GM10248 (cell line): ENCODE data around the gene EIF5A.
"Not testable (repeated sequence)": the region's sequence is repeated elsewhere in the genome, so short reads cannot be mapped to it uniquely, and the experiment has no call there.

Experiments used
- CTCF ChIA-PET: fragments of 300-600 bp; sonication (Branson Sonifier 250); formaldehyde crosslinking; extraction: SDS; loops from one replicate; lab custom pipeline; 2021; ENCODE audit warnings: antibody characterized with exemption; lab: Yijun Ruan, JAX
- POLR2A ChIA-PET: fragments of 350-650 bp; sonication (Branson Sonifier 250); formaldehyde crosslinking; extraction: SDS; loops from one replicate; lab custom pipeline; 2020; ENCODE audit warnings: antibody characterized with exemption; lab: Yijun Ruan, JAX
- DNase-seq: peaks from one replicate; pipeline ENCODE4 v3.0.0; 2012; ENCODE audit errors: extremely low spot score
- CTCF ChIP-seq: IDR thresholded peaks from 2 replicates; pipeline ENCODE4 v1.5.1; 2012; ENCODE audit warnings: mild to moderate bottlenecking, low read depth; ENCODE audit errors: extremely low read depth, missing control alignments, control extremely low read depth

The EIF5A gene

GRCh38 chr17:7332111-7332510, 24.7 kb downstream of the EIF5A start:
- POLR2A ChIA-PET = interaction anchor here (0.6 kb wide), 1 partner anchor 30 kb away, joined by 12 read pairs; no protein-coding TSS in a partner anchor
- CTCF ChIA-PET = interaction anchor here (0.9 to 3.7 kb wide), 2 partner anchors 21 to 24 kb away, joined by 3 to 15 read pairs; no protein-coding TSS in a partner anchor
- no peak for DNase-seq
- TF ChIP-seq CTCF = no peak

DNA sequence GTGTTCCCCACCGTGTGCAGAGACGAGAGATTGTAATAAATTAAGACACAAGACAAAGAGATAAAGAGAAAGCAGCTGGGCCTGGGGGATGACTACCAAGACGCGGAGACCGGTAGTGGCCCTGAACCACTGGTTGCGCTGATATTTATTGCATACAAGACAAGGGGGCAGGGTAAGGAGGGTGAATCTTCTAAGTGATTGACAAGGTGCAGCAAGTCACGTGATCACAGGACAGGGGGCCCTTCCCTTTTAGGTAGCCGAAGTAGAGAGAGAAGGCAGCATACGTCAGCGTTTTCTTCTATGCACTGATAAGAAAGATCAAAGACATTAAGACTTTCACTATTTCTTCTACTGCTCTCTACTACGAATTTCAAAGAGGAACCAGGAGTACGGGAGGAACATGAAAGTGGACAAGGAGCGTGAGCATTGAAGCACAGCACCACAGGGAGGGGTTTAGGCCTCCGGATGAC, 25.2 kb downstream of the EIF5A start:
- not testable (repeated sequence) for DNase-seq
- POLR2A ChIA-PET = interaction anchor here (0.6 kb wide), 1 partner anchor 30 kb away, joined by 12 read pairs; no protein-coding TSS in a partner anchor
- CTCF ChIA-PET = interaction anchor here (0.9 to 3.7 kb wide), 2 partner anchors 20 to 24 kb away, joined by 3 to 15 read pairs; no protein-coding TSS in a partner anchor

DNA sequence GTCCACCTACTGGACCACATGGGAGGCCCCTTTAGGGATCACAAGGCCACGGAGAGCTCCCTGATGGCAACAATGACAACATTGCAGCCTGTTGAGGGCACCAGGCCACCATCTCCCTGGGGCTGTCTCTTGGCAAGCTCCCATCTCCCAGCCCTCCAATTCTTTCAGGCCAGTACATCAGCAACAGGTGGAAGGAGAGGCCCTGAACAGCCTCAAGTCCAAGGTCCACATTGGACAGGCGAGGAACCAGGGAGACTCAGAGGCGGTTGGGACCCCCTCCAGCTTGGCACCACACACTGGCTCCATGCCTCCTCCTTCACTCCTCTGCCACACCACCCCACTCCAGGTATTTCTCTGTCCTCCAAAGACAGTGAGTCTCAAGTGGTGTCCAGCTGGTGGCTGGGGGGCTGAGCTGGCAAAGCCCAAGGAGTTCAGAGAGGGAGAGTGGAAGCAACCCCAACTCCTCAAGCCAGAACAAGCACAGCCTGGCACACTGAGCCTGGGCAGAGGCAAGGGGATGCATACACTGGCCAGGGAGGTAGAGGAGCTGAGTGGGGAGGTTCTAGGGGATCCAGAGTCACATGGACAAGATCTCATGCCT, 27.6 kb downstream of the EIF5A start:
- TF ChIP-seq CTCF = no peak
- no peak for DNase-seq
- ChIA-PET CTCF (interaction anchor here (1.0 to 5.7 kb wide), 10 partner anchors 8 to 226 kb away, joined by 3 to 62 read pairs (median 10); partner anchors contain the start of genes KCTD11 and TMEM95), POLR2A (no interaction called here)

GRCh38 chr17:7335765-7336164, 28.3 kb downstream of the EIF5A start:
- POLR2A ChIA-PET = interaction anchor here (1.2 to 1.5 kb wide), 2 partner anchors 14 to 149 kb away, joined by 3 to 7 read pairs; partner anchors contain the start of gene POLR2A
- DNase-seq = not testable (repeated sequence)
- CTCF ChIA-PET = interaction anchor here (0.8 to 5.7 kb wide), 13 partner anchors 9 to 253 kb away, joined by 3 to 62 read pairs (median 6); partner anchors contain the start of genes KCTD11, SENP3 and TMEM95

DNA sequence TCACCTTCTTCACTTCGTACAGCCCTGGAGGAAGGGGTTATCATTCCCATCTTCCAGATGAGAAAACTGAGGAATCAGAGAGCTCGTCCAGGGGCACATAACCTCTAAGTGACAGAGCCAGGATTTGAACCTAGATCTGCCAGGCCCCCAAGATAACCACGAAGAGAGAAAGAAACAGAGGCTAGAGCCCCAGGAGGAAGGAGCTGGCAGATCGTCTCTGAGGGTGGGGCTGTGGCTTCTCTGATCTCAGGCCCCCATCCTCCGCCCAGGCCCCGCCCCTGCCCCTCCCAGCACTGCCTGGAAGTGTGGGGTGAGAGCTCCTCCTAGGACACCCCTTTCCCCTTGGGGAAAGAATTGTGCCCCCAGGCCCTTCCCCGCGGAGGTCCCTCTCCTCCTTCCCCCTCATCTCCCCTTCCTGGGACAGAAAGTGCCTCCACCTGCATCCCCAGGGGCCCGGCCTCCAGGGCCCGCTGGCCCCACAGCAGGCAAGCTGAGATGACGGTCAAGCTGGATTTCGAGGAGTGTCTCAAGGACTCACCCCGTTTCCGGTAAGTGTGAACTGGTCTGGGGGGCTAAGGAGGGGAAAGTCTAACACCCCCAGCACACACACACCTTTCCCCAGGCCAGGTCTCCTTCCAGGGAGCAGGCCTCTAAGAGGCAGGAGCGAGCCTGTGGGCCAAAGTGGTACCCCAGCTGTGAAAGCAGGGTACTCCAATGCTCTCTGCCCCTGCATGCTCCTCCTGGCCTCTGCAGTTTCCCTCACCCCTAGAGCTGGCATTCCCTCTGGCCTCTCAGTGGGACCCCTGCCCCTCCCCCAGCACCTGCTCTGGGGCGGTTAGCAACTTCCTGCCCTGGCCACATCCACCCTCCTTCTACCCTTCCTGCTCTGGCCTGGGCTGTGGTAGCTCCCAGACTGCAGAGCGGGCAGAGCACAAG, 29.1 kb downstream of the EIF5A start, which contains the start of gene ACAP1:
Gene ACAP1 (plus strand): TSS at position 290 of the 936 bp plus-strand sequence. CDS start 206 bp downstream, at position 496.
- TF ChIP-seq CTCF = peak; percentile 18
- peak; percentile 81 for DNase-seq
- CTCF ChIA-PET = interaction anchor here (0.8 to 5.7 kb wide), 12 partner anchors 9 to 253 kb away, joined by 3 to 62 read pairs (median 8); partner anchors contain the start of genes CHRNB1, KCTD11, SENP3 and TMEM95
- POLR2A ChIA-PET = interaction anchor here (0.7 to 1.5 kb wide), 4 partner anchors 8 to 148 kb away, joined by 3 to 7 read pairs (median 3); partner anchors contain the start of gene POLR2A

GRCh38 chr17:7337600-7337999, 30.2 kb downstream of the EIF5A start:
- DNase-seq, POLR2A ChIA-PET: not testable (repeated sequence)
- CTCF ChIA-PET = interaction anchor here (1.1 to 5.7 kb wide), 7 partner anchors 11 to 188 kb away, joined by 3 to 62 read pairs (median 16); partner anchors contain the start of genes CHRNB1, KCTD11 and TMEM95

- TF ChIP-seq CTCF = no peak
- DNase-seq = no peak
- ChIA-PET POLR2A (no interaction called here), CTCF (interaction anchor here (1.3 to 1.7 kb wide), 2 partner anchors 14 to 16 kb away, joined by 4 read pairs; no protein-coding TSS in a partner anchor)
Observed at GRCh38 chr17:7340179-7340578, 32.8 kb downstream of the EIF5A start.
